K562 (cell line): Measurements from ENCODE around the gene FAM241B. TPM values are rescaled to one million over a fixed set of nuclear protein-coding genes. Genes with fewer than 3 reads are reported as not detected.

ENCODE experiments used
- ATAC-seq: fragments of 200-7000 bp; cut with Tn5 transposase; 3 replicates; pipeline ENCODE4 v1.9.1; 2020; ENCODE audit warnings: moderate library complexity
- BruUV-seq: library from RNA; stranded (reverse); fragments of 400-500 nt; replicated peaks from 2 replicates; lab custom pipeline; 2021; lab: Mats Ljungman, UMichigan
- CTCF ChIA-PET: fragments of 300-600 bp; formaldehyde crosslinking; extraction: SDS; loops from one replicate; lab custom pipeline; 2021; ENCODE audit warnings: low intra/inter-chr PET ratio; lab: Yijun Ruan, JAX
- POLR2A ChIA-PET: fragments of 300-600, 350-650 bp; sonication (Branson Sonifier 250); formaldehyde crosslinking; extraction: SDS; loops from one replicate; lab custom pipeline; 2021; ENCODE audit warnings: antibody characterized with exemption, inconsistent platforms; lab: Yijun Ruan, JAX
- DNase-seq, 4 experiments: peaks; one replicate each; pipeline versions ENCODE4 v3.0.0 to v3.0.0-alpha.2; 2011 to 2018; ENCODE audit warnings: low spot score in 3 of 4, mixed read lengths in 3 of 4; ENCODE audit errors: extremely low read depth in 1 of 4
- FAIRE-seq: peaks from 2 replicates; lab custom pipeline; 2011; peaks lifted over from hg19 to GRCh38; lab: Jason Lieb, UNC
- H2AFZ ChIP-seq: 2 replicates; pipeline ENCODE4 v1.6.0; 2011; ENCODE audit warnings: low read depth, low read length, control low read depth, inconsistent platforms
- H3K27ac ChIP-seq: fragments of 200-600 bp; 3 replicates; pipeline ENCODE4 v1.8.0; 2011; ENCODE audit warnings: low read depth, mild to moderate bottlenecking, control low read depth, inconsistent platforms, low read length, moderate library complexity, mixed read lengths; ENCODE audit errors: extremely low read depth
- H3K27me3 ChIP-seq, 2 experiments: fragments of 300-600 bp in 1 of 2; 2 replicates in 1 of 2; 3 replicates in 1 of 2; pipeline versions ENCODE4 v1.6.0 to v1.8.0; 2011; ENCODE audit warnings: inconsistent platforms in 2 of 2, low read length in 2 of 2, mild to moderate bottlenecking in 1 of 2, mixed read lengths in 1 of 2, moderate library complexity in 1 of 2; ENCODE audit not compliant: control insufficient read depth in 2 of 2, insufficient read depth in 2 of 2
- H3K36me3 ChIP-seq: fragments of 300-600 bp; 3 replicates; pipeline ENCODE4 v1.8.0; 2011; ENCODE audit warnings: mild to moderate bottlenecking, low read length, inconsistent platforms; ENCODE audit not compliant: control insufficient read depth, insufficient read depth
- H3K4me1 ChIP-seq, 2 experiments: fragments of 200-600 bp in 1 of 2; replicated peaks in 1 of 2; 2 replicates in 1 of 2; 3 replicates in 1 of 2; pipeline versions ENCODE4 v1.5.1 to v1.8.0; 2011; ENCODE audit warnings: inconsistent platforms in 2 of 2, low read length in 2 of 2, mild to moderate bottlenecking in 1 of 2, mixed read lengths in 1 of 2, moderate library complexity in 1 of 2; ENCODE audit not compliant: control insufficient read depth in 2 of 2, insufficient read depth in 2 of 2
- H3K4me2 ChIP-seq: 2 replicates; pipeline ENCODE4 v1.6.1; 2011; ENCODE audit warnings: low read length, control low read depth, inconsistent platforms, mixed read lengths; ENCODE audit not compliant: insufficient read depth
- H3K4me3 ChIP-seq: fragments of 200-600 bp; sonication (generic), shearing (Covaris generic); 2 replicates; pipeline ENCODE4 v1.5.1; 2016; ENCODE audit warnings: control low read depth, inconsistent platforms
- H3K79me2 ChIP-seq: fragments of 200-600 bp; 3 replicates; pipeline ENCODE4 v1.8.0; 2011; ENCODE audit warnings: low read length, inconsistent platforms; ENCODE audit not compliant: control insufficient read depth, insufficient read depth
- H3K9ac ChIP-seq, 2 experiments: 2 replicates each; pipeline versions ENCODE4 v1.6.0 to v1.6.1; 2011; ENCODE audit warnings: low read depth in 2 of 2, low read length in 2 of 2, control low read depth in 1 of 2, inconsistent platforms in 1 of 2, mild to moderate bottlenecking in 1 of 2, mixed read lengths in 1 of 2; ENCODE audit not compliant: insufficient read depth in 1 of 2
- H3K9me1 ChIP-seq: one replicate; pipeline ENCODE4 v1.6.0; 2011; ENCODE audit warnings: inconsistent platforms, mild to moderate bottlenecking, low read length, moderate library complexity; ENCODE audit not compliant: control insufficient read depth, insufficient read depth
- H3K9me3 ChIP-seq: replicated peaks from 2 replicates; pipeline ENCODE4 v1.5.1; 2011; ENCODE audit warnings: low read depth, low read length, inconsistent platforms; ENCODE audit not compliant: control insufficient read depth, insufficient read depth
- H4K20me1 ChIP-seq: replicated peaks from 2 replicates; pipeline ENCODE4 v1.6.1; 2011; ENCODE audit warnings: low read length, inconsistent platforms, mixed read lengths; ENCODE audit not compliant: control insufficient read depth, insufficient read depth
- HDAC8 ChIP-seq: fragments of 450-650 bp; IDR thresholded peaks from 2 replicates; pipeline ENCODE4 v1.6.1; 2016; ENCODE audit warnings: mild to moderate bottlenecking, missing genetic modification characterization, moderate library complexity, missing compliant biosample characterization
- MCM5 ChIP-seq: fragments of 450-650 bp; IDR thresholded peaks from 2 replicates; pipeline ENCODE4 v1.6.1; 2016; ENCODE audit warnings: low read depth
- NFE2 ChIP-seq: IDR thresholded peaks from 2 replicates; pipeline ENCODE4 v1.6.1; 2014; ENCODE audit warnings: antibody characterized with exemption, low read depth
- NFYB ChIP-seq: IDR thresholded peaks from 2 replicates; pipeline ENCODE4 v1.6.1; 2011; ENCODE audit warnings: mild to moderate bottlenecking, moderate library complexity; ENCODE audit not compliant: insufficient read length; ENCODE audit errors: extremely low read depth
- ZNF75A ChIP-seq: fragments of 450-650 bp; formaldehyde crosslinking; IDR thresholded peaks from 2 replicates; pipeline ENCODE4 v1.4.0; 2020; ENCODE audit warnings: mild to moderate bottlenecking
- WGBS: fragments of 100-300 bp; shearing (Covaris generic); methylation state at CpG from one replicate; pipeline ENCODE4 v1.1.6; 2016; ENCODE audit warnings: low coverage, mixed read lengths; ENCODE audit not compliant: insufficient coverage; ENCODE audit errors: missing lambda C conversion rate; 5-methylcytosine and 5-hydroxymethylcytosine counted together
- in situ Hi-C: fragments of 300-500 bp; cut with MboI; formaldehyde crosslinking; loops from 4 replicates; pipeline ENCODE4 v1.15.0; 2018; ENCODE audit warnings: inconsistent platforms, mixed read lengths
- intact Hi-C: fragments of 100-400 bp; cut with micrococcal nuclease; formaldehyde crosslinking; loops from 2 replicates; pipeline ENCODE4 v1.14.2; 2022
- polyA plus RNA-seq, 8 experiments: library from polyadenylated mRNA; depleted of rRNA in 4 of 8; stranded (reverse) in 5 of 8; unstranded in 3 of 8; fragments of >200 nt; fragmentation: Nextera tagmentation in 2 of 8; fragmentation: Illumina TruSeq in 1 of 8; extraction: Ambion mirVana in 2 of 8; extraction: Trizol in 1 of 8; gene quantifications; 2 replicates each; pipeline versions ENCODE4 v1.2.1 to v1.2.3, GENCODE V29; 2011 to 2014; ENCODE audit warnings: inconsistent platforms in 1 of 8, missing spikeins in 1 of 8
- total RNA-seq, 7 experiments: library from RNA; depleted of rRNA in 6 of 7; stranded (reverse); fragments of >200 nt in 6 of 7; fragmentation: Illumina TruSeq in 2 of 7; extraction: Trizol in 2 of 7; gene quantifications; 2 replicates each; pipeline versions ENCODE4 v1.2.1 to v1.2.3, GENCODE V29; 2011 to 2021; ENCODE audit warnings: low replicate concordance in 1 of 7
- TF ChIP-seq, protein P1 (sequence below): fragments of 250-450 bp; sonication (Bioruptor Pico); IDR thresholded peaks from 2 replicates; pipeline ENCODE4 v1.4.0; 2020; ENCODE audit warnings: mild to moderate bottlenecking, moderate library complexity, borderline replicate concordance
- TF ChIP-seq, protein P2 (sequence below), 2 experiments: fragments of 450-650 bp; IDR thresholded peaks; 2 replicates each; pipeline ENCODE4 v1.6.1; 2016

The FAM241B gene
- total and polyA plus RNA-seq, 9 of the 15 experiments (the other 6 are each of a cell fraction or from before 2014, with no cell fraction given) = 1.9 to 11.1 (median 3.0) TPM

DNA sequence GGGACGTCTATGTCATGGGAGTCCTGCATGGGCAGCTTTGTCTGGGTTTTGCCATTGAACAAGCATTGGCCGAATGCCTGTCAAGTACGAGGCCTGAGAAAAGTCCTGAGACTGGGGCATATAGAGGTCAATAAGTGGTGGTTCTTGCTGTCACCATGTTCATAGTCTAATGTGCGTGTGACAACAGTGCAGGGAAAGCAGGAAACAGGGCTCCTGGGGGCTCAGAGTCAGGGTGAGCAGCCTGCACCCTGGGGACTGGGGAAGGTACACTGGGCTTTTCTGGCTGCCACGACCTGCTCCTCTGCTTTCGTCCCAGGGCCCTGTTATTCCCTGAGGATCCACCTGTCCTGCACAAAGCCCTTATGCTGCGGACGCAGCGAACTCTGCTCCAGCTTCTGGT lies 21.3 kb downstream of the FAM241B start:
- ChIA-PET POLR2A (interaction anchor here (0.7 to 1.0 kb wide), 3 partner anchors 8 to 111 kb away, joined by 3 to 4 read pairs (median 4); no protein-coding TSS in a partner anchor), CTCF (interaction anchor here (0.6 kb wide), 1 partner anchor 136 kb away, joined by 3 read pairs; no protein-coding TSS in a partner anchor)
- Histone ChIP-seq H3K27ac (no peak overlapping the region), H3K4me2 (no peak overlapping the region), H3K27me3 (peaks cover 5 to 77% of the 10 kb centered on the region in 2 experiments; a peak in 3 of 5 replicates), H4K20me1 (no peaks in the 10 kb centered on the region; the same call in 1 of the 2 replicates), H3K9ac (no peak overlapping the region), H3K9me3 (no peaks in the 10 kb centered on the region), H3K79me2 (no peaks in the 10 kb centered on the region), H3K9me1 (no peaks in the 10 kb centered on the region), H3K36me3 (no peaks in the 10 kb centered on the region), H3K4me1 (no peaks in the 10 kb centered on the region; a peak in 1 of 5 replicates), H3K4me3 (no peak overlapping the region), H2AFZ (no peak overlapping the region)
- in situ Hi-C loops = no loop called here
- 2% methylated on average over 9 of the region's 9 CpGs for WGBS
- no peak for FAIRE-seq
- TF ChIP-seq ZNF75A = no peak
- no peak for TF ChIP-seq HDAC8 (tag)
- TF ChIP-seq, protein P1, sequence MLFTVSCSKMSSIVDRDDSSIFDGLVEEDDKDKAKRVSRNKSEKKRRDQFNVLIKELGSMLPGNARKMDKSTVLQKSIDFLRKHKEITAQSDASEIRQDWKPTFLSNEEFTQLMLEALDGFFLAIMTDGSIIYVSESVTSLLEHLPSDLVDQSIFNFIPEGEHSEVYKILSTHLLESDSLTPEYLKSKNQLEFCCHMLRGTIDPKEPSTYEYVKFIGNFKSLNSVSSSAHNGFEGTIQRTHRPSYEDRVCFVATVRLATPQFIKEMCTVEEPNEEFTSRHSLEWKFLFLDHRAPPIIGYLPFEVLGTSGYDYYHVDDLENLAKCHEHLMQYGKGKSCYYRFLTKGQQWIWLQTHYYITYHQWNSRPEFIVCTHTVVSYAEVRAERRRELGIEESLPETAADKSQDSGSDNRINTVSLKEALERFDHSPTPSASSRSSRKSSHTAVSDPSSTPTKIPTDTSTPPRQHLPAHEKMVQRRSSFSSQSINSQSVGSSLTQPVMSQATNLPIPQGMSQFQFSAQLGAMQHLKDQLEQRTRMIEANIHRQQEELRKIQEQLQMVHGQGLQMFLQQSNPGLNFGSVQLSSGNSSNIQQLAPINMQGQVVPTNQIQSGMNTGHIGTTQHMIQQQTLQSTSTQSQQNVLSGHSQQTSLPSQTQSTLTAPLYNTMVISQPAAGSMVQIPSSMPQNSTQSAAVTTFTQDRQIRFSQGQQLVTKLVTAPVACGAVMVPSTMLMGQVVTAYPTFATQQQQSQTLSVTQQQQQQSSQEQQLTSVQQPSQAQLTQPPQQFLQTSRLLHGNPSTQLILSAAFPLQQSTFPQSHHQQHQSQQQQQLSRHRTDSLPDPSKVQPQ = no peak
- TF ChIP-seq MCM5 = no peak
- TF ChIP-seq NFYB = no peak
- no peak for TF ChIP-seq NFE2
- TF ChIP-seq, protein P2, sequence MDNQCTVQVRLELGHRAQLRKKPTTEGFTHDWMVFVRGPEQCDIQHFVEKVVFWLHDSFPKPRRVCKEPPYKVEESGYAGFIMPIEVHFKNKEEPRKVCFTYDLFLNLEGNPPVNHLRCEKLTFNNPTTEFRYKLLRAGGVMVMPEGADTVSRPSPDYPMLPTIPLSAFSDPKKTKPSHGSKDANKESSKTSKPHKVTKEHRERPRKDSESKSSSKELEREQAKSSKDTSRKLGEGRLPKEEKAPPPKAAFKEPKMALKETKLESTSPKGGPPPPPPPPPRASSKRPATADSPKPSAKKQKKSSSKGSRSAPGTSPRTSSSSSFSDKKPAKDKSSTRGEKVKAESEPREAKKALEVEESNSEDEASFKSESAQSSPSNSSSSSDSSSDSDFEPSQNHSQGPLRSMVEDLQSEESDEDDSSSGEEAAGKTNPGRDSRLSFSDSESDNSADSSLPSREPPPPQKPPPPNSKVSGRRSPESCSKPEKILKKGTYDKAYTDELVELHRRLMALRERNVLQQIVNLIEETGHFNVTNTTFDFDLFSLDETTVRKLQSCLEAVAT (IDR thresholded peaks at IDR 0.05) = no peak
- intact Hi-C loops = no loop called here
- ATAC-seq = no peak
- DNase-seq = no peak
- no TSS peak for BruUV-seq
